ENCODE measurements around the gene ORAI3. TPM values are rescaled to one million over a fixed set of nuclear protein-coding genes. Genes with fewer than 3 reads are reported as not detected.

ORAI3 gene
- total RNA-seq, 1 experiment from 2014 or later, result 26.9 TPM

- ChIA-PET CTCF (no interaction called here), POLR2A (no interaction called here)
- no peak for ATAC-seq
- H3K9me3 ChIP-seq (ENCODE audit: control insufficient read depth, insufficient read depth, low read depth, low read length), result no peaks in the 10 kb centered on the region
- no peaks in the 10 kb centered on the region for H3K27me3 ChIP-seq (ENCODE audit: control insufficient read depth, insufficient read depth, low read length)
- no peaks in the 10 kb centered on the region; the same call in 1 of the 2 replicates for H3K36me3 ChIP-seq (ENCODE audit: control insufficient read depth, insufficient read depth, low read length)
- H3K4me3 ChIP-seq (ENCODE audit: low read depth in 2 of 2, low read length in 2 of 2), result no peak overlapping the region
- in situ Hi-C loops (cut with HindIII; ENCODE audit: low pct_unique_long_range_greater_than_20kb, low sequenced_read_pairs), result no loop called here
- BruUV-seq (replicated peaks), result no TSS peak
- TF ChIP-seq POLR2AphosphoS5 (IDR thresholded peaks at IDR 0.05; ENCODE audit: low read depth, low read length) (no peak), REST (IDR thresholded peaks at IDR 0.05; ENCODE audit: insufficient read depth in 1 of 2, low read depth in 2 of 2, low read length in 1 of 2) (no peak), SIN3A (IDR thresholded peaks at IDR 0.05; ENCODE audit: borderline replicate concordance, insufficient read depth, low read depth, low read length) (no peak), TCF7L2 (IDR thresholded peaks at IDR 0.05; ENCODE audit: low read depth, low read length) (no peak), CTCF (IDR thresholded peaks at IDR 0.05) (no peak)
- no peak for DNase-seq (ENCODE audit: low read depth, low spot score)
- H3K27ac ChIP-seq (ENCODE audit: low read length), result no peak overlapping the region
- intact Hi-C loops (cut with micrococcal nuclease; ENCODE audit: unreplicated experiment), result loop anchor here (5.0 kb wide), 1 partner anchor 146 kb away; no protein-coding TSS in a partner anchor
- peaks cover 43% of the 10 kb centered on the region for H3K4me1 ChIP-seq (ENCODE audit: control insufficient read depth, insufficient read depth, low read length)
Measured at GRCh38 chr16:30951193-30951592, 2.3 kb downstream of the ORAI3 start.

GRCh38 chr16:30951750-30952149 is 2.9 kb downstream of the ORAI3 start:
- in situ Hi-C loops (cut with HindIII; ENCODE audit: low pct_unique_long_range_greater_than_20kb, low sequenced_read_pairs), result no loop called here
- Histone ChIP-seq H3K4me3 (ENCODE audit: low read depth in 2 of 2, low read length in 2 of 2) (no peak overlapping the region), H3K36me3 (ENCODE audit: control insufficient read depth, insufficient read depth, low read length) (no peaks in the 10 kb centered on the region; the same call in 1 of the 2 replicates), H3K4me1 (ENCODE audit: control insufficient read depth, insufficient read depth, low read length) (peaks cover 48% of the 10 kb centered on the region), H3K27ac (ENCODE audit: low read length) (no peak overlapping the region; the same call in 1 of the 2 replicates), H3K9me3 (ENCODE audit: control insufficient read depth, insufficient read depth, low read depth, low read length) (no peaks in the 10 kb centered on the region), H3K27me3 (ENCODE audit: control insufficient read depth, insufficient read depth, low read length) (no peaks in the 10 kb centered on the region)
- CTCF ChIA-PET, result interaction anchor here (0.6 kb wide), 1 partner anchor 190 kb away, joined by 3 read pairs; no protein-coding TSS in a partner anchor
- ATAC-seq, result no peak
- intact Hi-C loops (cut with micrococcal nuclease; ENCODE audit: unreplicated experiment), result loop anchor here (5.0 kb wide), 1 partner anchor 146 kb away; no protein-coding TSS in a partner anchor
- POLR2A ChIA-PET, result no interaction called here
- BruUV-seq (replicated peaks), result no TSS peak
- TF ChIP-seq SIN3A (IDR thresholded peaks at IDR 0.05; ENCODE audit: borderline replicate concordance, insufficient read depth, low read depth, low read length) (no peak), CTCF (IDR thresholded peaks at IDR 0.05) (no peak), REST (IDR thresholded peaks at IDR 0.05; ENCODE audit: insufficient read depth in 1 of 2, low read depth in 2 of 2, low read length in 1 of 2) (no peak), POLR2AphosphoS5 (IDR thresholded peaks at IDR 0.05; ENCODE audit: low read depth, low read length) (no peak), TCF7L2 (IDR thresholded peaks at IDR 0.05; ENCODE audit: low read depth, low read length) (no peak)
- no peak for DNase-seq (ENCODE audit: low read depth, low spot score)

All from Panc1 (cell line).